ENCODE measurements around the gene SP140L. TPM values are rescaled to one million over a fixed set of nuclear protein-coding genes. Genes with fewer than 3 reads are reported as not detected.
A peak's percentile ranks its signal among the peaks of the same experiment; 100 is the strongest.

The SP140L gene
- total and polyA plus RNA-seq, 10 donors = 32.0 to 85.7 (median 59.3) TPM

- Histone ChIP-seq H3K36me3 (peaks cover 0 to 100% (median 74%) of the 10 kb centered on the region in 6 donors), H3K4me1 (peaks cover 7 to 94% (median 59%) of the 10 kb centered on the region in 6 donors), H3K4me3 (peak overlapping the region in 1 of 8 donors; percentile 15), H3K9me3 (peaks cover 0 to 12% (median 3%) of the 10 kb centered on the region in 8 donors), H3K27ac (peak overlapping the region in 6 of 8 donors; percentile 22 to 94 (median 84)), H3K27me3 (replicated peaks in 1 of 7) (no peaks in the 10 kb centered on the region)
- DNase-seq = no peak
- intact Hi-C loops (cut with DNase I; ENCODE audit: low total_unique reads) = no loop called here
- TF ChIP-seq POLR2A (IDR thresholded peaks at IDR 0.05) = no peak
- no peak for TF ChIP-seq POLR2AphosphoS5 (IDR thresholded peaks at IDR 0.05)
- no peak for TF ChIP-seq CTCF (IDR thresholded peaks at IDR 0.05 in 8 of 11, conservative IDR thresholded peaks at IDR 0.05 in 3 of 11)
- 77 to 87% (median 83%) methylated on average over 6 of the region's 6 CpGs for WGBS, 5 donors
Measured at GRCh38 chr2:230449901-230450467, 123.0 kb downstream of the SP140L start.

GRCh38 chr2:230453006-230453405 is 126.0 kb downstream of the SP140L start:
- no peak for TF ChIP-seq CTCF (IDR thresholded peaks at IDR 0.05 in 8 of 11, conservative IDR thresholded peaks at IDR 0.05 in 3 of 11)
- no peak for TF ChIP-seq POLR2A (IDR thresholded peaks at IDR 0.05)
- TF ChIP-seq POLR2AphosphoS5 (IDR thresholded peaks at IDR 0.05) = peak in 1 of 3 donors; percentile 49
- peaks cover 17 to 94% (median 56%) of the 10 kb centered on the region in 6 donors for H3K4me1 ChIP-seq
- intact Hi-C loops (cut with DNase I; ENCODE audit: low total_unique reads) = no loop called here
- no peaks in the 10 kb centered on the region for H3K27me3 ChIP-seq (replicated peaks in 1 of 7)
- peaks cover 0 to 31% (median 15%) of the 10 kb centered on the region in 8 donors for H3K9me3 ChIP-seq
- DNase-seq = no peak
- peaks cover 0 to 100% (median 69%) of the 10 kb centered on the region in 6 donors for H3K36me3 ChIP-seq
- WGBS, 5 donors = 37 to 71% (median 56%) methylated on average over 2 of the region's 2 CpGs
- no peak overlapping the region for H3K4me3 ChIP-seq
- H3K27ac ChIP-seq = peak overlapping the region in 3 of 8 donors; percentile 61 to 93 (median 86)

Other genes starting within 250 kb of the SP140L start
- gene SP110, start 107.2 kb upstream of the SP140L start, total RNA-seq = 100 to 1,000 TPM; 105 to 157 (median 135) TPM
- gene SP110, start 107.2 kb upstream of the SP140L start, polyA plus RNA-seq = 10 to 100 TPM; 47.9 to 63.5 (median 57.6) TPM
- 100 to 1,000 TPM in 1 of 7 donors, 10 to 100 TPM in 6; 51.3 to 110 (median 80.8) TPM for gene SP140, start 101.5 kb upstream of the SP140L start, total RNA-seq
- 10 to 100 TPM; 51.7 to 61.5 (median 55.8) TPM for gene SP140, start 101.5 kb upstream of the SP140L start, polyA plus RNA-seq
- gene SP100, start 89.0 kb downstream of the SP140L start, total RNA-seq = 100 to 1,000 TPM; 202 to 327 (median 270) TPM
- gene SP100, start 89.0 kb downstream of the SP140L start, polyA plus RNA-seq = 100 to 1,000 TPM in 2 of 3 donors, 10 to 100 TPM in 1; 97.5 to 120 (median 118) TPM